HepG2 (cell line): ENCODE data around the gene PTGIS. TPM values are rescaled to one million over a fixed set of nuclear protein-coding genes. Genes with fewer than 3 reads are reported as not detected.
A peak's percentile ranks its signal among the peaks of the same experiment; 100 is the strongest.

Experiments
- GATA4 ChIP-seq: sonication (generic); IDR thresholded peaks from 2 replicates; pipeline ENCODE4 v1.6.1; 2016; ENCODE audit warnings: antibody characterized with exemption, low read depth, borderline replicate concordance
- HNRNPK ChIP-seq: fragments of 200-400 bp; formaldehyde crosslinking; IDR thresholded peaks from 2 replicates; pipeline ENCODE4 v1.6.1; 2018; ENCODE audit warnings: low read length, low read depth, moderate library complexity, mild to moderate bottlenecking; ENCODE audit not compliant: poor library complexity, severe bottlenecking
- IRF2 ChIP-seq: IDR thresholded peaks from 2 replicates; pipeline ENCODE4 v1.6.1; 2018; ENCODE audit warnings: missing genetic modification reagents, missing compliant biosample characterization
- KAT7 ChIP-seq: IDR thresholded peaks from 2 replicates; pipeline ENCODE4 v1.6.1; 2018; ENCODE audit warnings: borderline replicate concordance, missing compliant biosample characterization
- ONECUT2 ChIP-seq: sonication (generic); formaldehyde crosslinking; IDR thresholded peaks from 2 replicates; pipeline ENCODE4 v1.4.0; 2020; ENCODE audit warnings: missing genetic modification reagents
- REPIN1 ChIP-seq: sonication (generic); formaldehyde crosslinking; IDR thresholded peaks from 2 replicates; pipeline ENCODE4 v1.8.0; 2022; ENCODE audit warnings: missing genetic modification reagents, low read depth, mild to moderate bottlenecking, borderline replicate concordance
- ZFP82 ChIP-seq: sonication (generic); formaldehyde crosslinking; IDR thresholded peaks from 2 replicates; pipeline ENCODE4 v1.5.1; 2020; ENCODE audit warnings: mild to moderate bottlenecking, missing genetic modification reagents, borderline replicate concordance
- ZNF224 ChIP-seq: sonication (generic); formaldehyde crosslinking; IDR thresholded peaks from 2 replicates; pipeline ENCODE4 v1.5.0; 2020; ENCODE audit warnings: mild to moderate bottlenecking, missing genetic modification reagents
- ZNF557 ChIP-seq: sonication (generic); formaldehyde crosslinking; IDR thresholded peaks from 2 replicates; pipeline ENCODE4 v1.4.0; 2020; ENCODE audit warnings: missing genetic modification reagents
- ZNF562 ChIP-seq: sonication (generic); formaldehyde crosslinking; IDR thresholded peaks from 2 replicates; pipeline ENCODE4 v1.8.0; 2022; ENCODE audit warnings: missing genetic modification reagents, borderline replicate concordance
- ZNF597 ChIP-seq: sonication (generic); formaldehyde crosslinking; IDR thresholded peaks from 2 replicates; pipeline ENCODE4 v1.5.0; 2020; ENCODE audit warnings: missing genetic modification reagents
- ZNF746 ChIP-seq: sonication (generic); formaldehyde crosslinking; IDR thresholded peaks from 2 replicates; pipeline ENCODE4 v1.8.0; 2022; ENCODE audit warnings: mild to moderate bottlenecking, missing genetic modification reagents
- polyA plus RNA-seq, 8 experiments: library from polyadenylated mRNA; depleted of rRNA in 3 of 8; stranded (reverse) in 7 of 8; unstranded in 1 of 8; fragments of >200 nt; fragmentation: Illumina TruSeq in 4 of 8; extraction: Trizol in 4 of 8; gene quantifications; 2 replicates each; pipeline versions ENCODE4 v1.2.1 to v1.2.3, GENCODE V29; 2011 to 2016; ENCODE audit warnings: low read depth in 4 of 8, missing spikeins in 1 of 8, mixed read lengths in 1 of 8; ENCODE audit not compliant: insufficient read depth in 1 of 8
- total RNA-seq, 5 experiments: library from RNA; depleted of rRNA; stranded (reverse); fragments of >200 nt; fragmentation: Illumina TruSeq; extraction: Trizol; gene quantifications; 2 replicates each; pipeline ENCODE4 v1.2.3, GENCODE V29; 2016; ENCODE audit warnings: low read depth in 1 of 5
- TF ChIP-seq, protein P1 (sequence below): sonication (generic); formaldehyde crosslinking; IDR thresholded peaks from 2 replicates; pipeline ENCODE4 v1.8.0; 2022; ENCODE audit warnings: missing genetic modification reagents, low read depth, mild to moderate bottlenecking, borderline replicate concordance
- TF ChIP-seq, protein P2 (sequence below): sonication (generic); formaldehyde crosslinking; IDR thresholded peaks from 2 replicates; pipeline ENCODE4 v1.5.1; 2020; ENCODE audit warnings: mild to moderate bottlenecking, missing genetic modification reagents, moderate library complexity
- TF ChIP-seq, protein P3 (sequence below): IDR thresholded peaks from 2 replicates; pipeline ENCODE4 v1.6.1; 2016; ENCODE audit warnings: missing compliant biosample characterization, missing genetic modification reagents, borderline replicate concordance
- TF ChIP-seq, protein P4 (sequence below): sonication (generic); formaldehyde crosslinking; IDR thresholded peaks from 2 replicates; pipeline ENCODE4 v1.8.0; 2022; ENCODE audit warnings: mild to moderate bottlenecking, missing genetic modification reagents
- TF ChIP-seq, protein P5 (sequence below): sonication (generic); formaldehyde crosslinking; IDR thresholded peaks from 2 replicates; pipeline ENCODE4 v1.4.0; 2020; ENCODE audit warnings: mild to moderate bottlenecking, low read depth, missing genetic modification reagents

PTGIS gene
- total and polyA plus RNA-seq, 2 of the 13 experiments (the other 11 are each of a cell fraction or from before 2014, with no cell fraction given): not detected

DNA sequence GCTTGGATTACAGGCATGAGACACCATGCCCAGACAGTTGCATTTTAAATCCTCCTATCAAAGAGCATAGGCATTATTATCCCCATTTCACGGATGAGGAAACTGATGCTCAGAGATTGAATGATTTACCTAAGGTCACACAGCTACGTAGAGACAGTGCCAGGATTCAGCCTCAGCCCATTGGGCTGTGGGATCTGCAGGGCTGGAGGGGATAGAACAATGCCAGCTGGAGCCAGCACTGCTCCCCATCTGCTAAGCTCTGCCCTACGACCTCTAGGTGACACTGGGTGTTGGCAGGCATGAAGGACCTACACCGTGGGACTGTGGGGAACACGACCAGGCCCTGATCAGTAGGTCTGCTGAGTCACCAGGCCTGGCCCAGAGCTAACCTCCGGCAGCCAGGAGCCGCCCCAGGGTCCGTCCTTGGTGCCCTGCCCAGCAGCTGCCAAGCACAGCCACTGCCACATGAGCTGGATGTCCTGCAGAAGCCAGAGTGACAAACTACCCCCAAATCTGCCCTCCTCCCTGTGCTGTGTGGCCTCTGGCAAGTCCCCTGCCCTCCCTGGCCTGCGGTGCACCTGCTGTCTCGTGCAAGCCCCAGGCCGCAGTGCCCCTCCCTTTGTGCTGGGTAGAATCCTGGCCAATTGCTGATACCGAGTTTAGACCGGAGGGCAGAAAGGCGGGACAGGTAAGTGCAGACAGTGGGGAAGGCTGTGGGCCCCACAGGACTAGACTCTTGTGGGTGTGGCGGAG lies 47.6 kb upstream of the PTGIS start (continued):
- TF ChIP-seq GATA4 (0 out of 2 replicates have a peak, but pooled peaks have one; percentile 25), KAT7 (no peak), ZFP82 (no peak), HNRNPK (no peak), IRF2 (CRISPR knock-in tag) (no peak; the same call in 1 of the 2 replicates), ONECUT2 (CRISPR knock-in tag) (no peak), ZNF224 (no peak), REPIN1 (CRISPR knock-in tag) (no peak), ZNF562 (CRISPR knock-in tag) (no peak), ZNF746 (CRISPR knock-in tag) (no peak), ZNF557 (no peak), ZNF597 (CRISPR knock-in tag) (no peak)
- TF ChIP-seq, protein P1, sequence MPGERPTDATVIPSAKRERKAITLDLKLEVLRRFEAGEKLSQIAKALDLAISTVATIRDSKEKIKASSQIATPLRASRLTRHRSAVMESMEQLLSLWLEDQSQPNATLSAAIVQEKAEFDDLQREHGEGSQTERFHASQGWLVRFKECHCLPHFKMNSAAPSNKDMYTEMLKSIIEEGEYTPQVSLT (CRISPR knock-in tag): no peak
- TF ChIP-seq, protein P2, sequence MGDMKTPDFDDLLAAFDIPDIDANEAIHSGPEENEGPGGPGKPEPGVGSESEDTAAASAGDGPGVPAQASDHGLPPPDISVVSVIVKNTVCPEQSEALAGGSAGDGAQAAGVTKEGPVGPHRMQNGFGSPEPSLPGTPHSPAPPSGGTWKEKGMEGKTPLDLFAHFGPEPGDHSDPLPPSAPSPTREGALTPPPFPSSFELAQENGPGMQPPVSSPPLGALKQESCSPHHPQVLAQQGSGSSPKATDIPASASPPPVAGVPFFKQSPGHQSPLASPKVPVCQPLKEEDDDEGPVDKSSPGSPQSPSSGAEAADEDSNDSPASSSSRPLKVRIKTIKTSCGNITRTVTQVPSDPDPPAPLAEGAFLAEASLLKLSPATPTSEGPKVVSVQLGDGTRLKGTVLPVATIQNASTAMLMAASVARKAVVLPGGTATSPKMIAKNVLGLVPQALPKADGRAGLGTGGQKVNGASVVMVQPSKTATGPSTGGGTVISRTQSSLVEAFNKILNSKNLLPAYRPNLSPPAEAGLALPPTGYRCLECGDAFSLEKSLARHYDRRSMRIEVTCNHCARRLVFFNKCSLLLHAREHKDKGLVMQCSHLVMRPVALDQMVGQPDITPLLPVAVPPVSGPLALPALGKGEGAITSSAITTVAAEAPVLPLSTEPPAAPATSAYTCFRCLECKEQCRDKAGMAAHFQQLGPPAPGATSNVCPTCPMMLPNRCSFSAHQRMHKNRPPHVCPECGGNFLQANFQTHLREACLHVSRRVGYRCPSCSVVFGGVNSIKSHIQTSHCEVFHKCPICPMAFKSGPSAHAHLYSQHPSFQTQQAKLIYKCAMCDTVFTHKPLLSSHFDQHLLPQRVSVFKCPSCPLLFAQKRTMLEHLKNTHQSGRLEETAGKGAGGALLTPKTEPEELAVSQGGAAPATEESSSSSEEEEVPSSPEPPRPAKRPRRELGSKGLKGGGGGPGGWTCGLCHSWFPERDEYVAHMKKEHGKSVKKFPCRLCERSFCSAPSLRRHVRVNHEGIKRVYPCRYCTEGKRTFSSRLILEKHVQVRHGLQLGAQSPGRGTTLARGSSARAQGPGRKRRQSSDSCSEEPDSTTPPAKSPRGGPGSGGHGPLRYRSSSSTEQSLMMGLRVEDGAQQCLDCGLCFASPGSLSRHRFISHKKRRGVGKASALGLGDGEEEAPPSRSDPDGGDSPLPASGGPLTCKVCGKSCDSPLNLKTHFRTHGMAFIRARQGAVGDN (CRISPR knock-in tag): peak; percentile 85
- TF ChIP-seq, protein P3, sequence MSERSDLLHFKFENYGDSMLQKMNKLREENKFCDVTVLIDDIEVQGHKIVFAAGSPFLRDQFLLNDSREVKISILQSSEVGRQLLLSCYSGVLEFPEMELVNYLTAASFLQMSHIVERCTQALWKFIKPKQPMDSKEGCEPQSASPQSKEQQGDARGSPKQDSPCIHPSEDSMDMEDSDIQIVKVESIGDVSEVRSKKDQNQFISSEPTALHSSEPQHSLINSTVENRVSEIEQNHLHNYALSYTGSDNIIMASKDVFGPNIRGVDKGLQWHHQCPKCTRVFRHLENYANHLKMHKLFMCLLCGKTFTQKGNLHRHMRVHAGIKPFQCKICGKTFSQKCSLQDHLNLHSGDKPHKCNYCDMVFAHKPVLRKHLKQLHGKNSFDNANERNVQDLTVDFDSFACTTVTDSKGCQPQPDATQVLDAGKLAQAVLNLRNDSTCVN (CRISPR knock-in tag): 0 out of 2 replicates have a peak, but pooled peaks have one; percentile 10
- TF ChIP-seq, protein P4, sequence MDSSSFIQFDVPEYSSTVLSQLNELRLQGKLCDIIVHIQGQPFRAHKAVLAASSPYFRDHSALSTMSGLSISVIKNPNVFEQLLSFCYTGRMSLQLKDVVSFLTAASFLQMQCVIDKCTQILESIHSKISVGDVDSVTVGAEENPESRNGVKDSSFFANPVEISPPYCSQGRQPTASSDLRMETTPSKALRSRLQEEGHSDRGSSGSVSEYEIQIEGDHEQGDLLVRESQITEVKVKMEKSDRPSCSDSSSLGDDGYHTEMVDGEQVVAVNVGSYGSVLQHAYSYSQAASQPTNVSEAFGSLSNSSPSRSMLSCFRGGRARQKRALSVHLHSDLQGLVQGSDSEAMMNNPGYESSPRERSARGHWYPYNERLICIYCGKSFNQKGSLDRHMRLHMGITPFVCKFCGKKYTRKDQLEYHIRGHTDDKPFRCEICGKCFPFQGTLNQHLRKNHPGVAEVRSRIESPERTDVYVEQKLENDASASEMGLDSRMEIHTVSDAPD: no peak
- TF ChIP-seq, protein P5, sequence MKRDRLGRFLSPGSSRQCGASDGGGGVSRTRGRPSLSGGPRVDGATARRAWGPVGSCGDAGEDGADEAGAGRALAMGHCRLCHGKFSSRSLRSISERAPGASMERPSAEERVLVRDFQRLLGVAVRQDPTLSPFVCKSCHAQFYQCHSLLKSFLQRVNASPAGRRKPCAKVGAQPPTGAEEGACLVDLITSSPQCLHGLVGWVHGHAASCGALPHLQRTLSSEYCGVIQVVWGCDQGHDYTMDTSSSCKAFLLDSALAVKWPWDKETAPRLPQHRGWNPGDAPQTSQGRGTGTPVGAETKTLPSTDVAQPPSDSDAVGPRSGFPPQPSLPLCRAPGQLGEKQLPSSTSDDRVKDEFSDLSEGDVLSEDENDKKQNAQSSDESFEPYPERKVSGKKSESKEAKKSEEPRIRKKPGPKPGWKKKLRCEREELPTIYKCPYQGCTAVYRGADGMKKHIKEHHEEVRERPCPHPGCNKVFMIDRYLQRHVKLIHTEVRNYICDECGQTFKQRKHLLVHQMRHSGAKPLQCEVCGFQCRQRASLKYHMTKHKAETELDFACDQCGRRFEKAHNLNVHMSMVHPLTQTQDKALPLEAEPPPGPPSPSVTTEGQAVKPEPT (CRISPR knock-in tag): no peak
